NT2/D1 (cell line): ENCODE results near the gene ALG9.

ENCODE experiments used
- YY1 ChIP-seq: IDR thresholded peaks from 2 replicates; pipeline ENCODE4 v1.6.1; 2011; ENCODE audit not compliant: insufficient read length, insufficient read depth
- ZNF274 ChIP-seq: IDR thresholded peaks from 2 replicates; pipeline ENCODE4 v1.6.1; 2011; ENCODE audit warnings: mild to moderate bottlenecking, low read depth, low read length

GRCh38 chr11:111741751-111742150, 129.6 kb downstream of the ALG9 start:
- TF ChIP-seq YY1 (no peak), ZNF274 (no peak)
